ENCODE data around the gene FOCAD.

DNA sequence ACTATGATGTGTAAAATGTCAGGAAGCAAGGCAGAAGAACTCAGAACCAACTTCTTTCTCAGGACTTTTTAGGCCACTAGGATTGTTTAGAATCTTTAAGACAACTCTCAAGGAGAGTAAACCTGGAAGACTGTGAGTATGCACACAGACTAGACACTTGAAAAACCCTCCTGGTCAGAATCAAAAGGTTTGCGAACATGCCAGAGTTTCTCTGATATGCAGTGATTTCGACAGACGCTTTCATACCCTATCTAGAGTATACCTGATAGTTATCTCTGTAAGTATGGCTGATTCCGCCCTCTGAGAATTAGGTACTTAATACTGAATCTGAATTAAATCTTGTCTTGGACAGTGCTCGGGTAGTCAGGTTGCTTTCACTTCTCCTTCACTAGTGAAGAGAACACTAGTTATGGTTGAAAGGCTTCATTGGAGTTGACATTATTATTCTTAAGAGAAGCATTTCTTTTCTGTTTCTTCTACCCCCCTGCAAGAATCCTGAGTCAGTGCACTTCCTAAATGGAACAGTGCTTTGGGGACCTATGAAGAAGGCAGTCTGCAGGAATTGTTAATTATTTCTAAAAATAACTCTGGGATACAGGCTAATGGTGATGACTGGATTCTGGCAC, 189.3 kb downstream of the FOCAD start:
- TF ChIP-seq ESRRG (CRISPR knock-in tag; IDR thresholded peaks at IDR 0.05) (no peak), OSR1 (CRISPR knock-in tag; IDR thresholded peaks at IDR 0.05) (no peak), PATZ1 (CRISPR knock-in tag; IDR thresholded peaks at IDR 0.05; ENCODE audit: borderline replicate concordance) (no peak), RARB (CRISPR knock-in tag; IDR thresholded peaks at IDR 0.05) (no peak), ZC3H10 (CRISPR knock-in tag; IDR thresholded peaks at IDR 0.05) (no peak), ZFP30 (CRISPR knock-in tag; IDR thresholded peaks at IDR 0.05) (no peak), CREB5 (CRISPR knock-in tag; IDR thresholded peaks at IDR 0.05; ENCODE audit: low read depth) (no peak)
- TF ChIP-seq, protein P1, sequence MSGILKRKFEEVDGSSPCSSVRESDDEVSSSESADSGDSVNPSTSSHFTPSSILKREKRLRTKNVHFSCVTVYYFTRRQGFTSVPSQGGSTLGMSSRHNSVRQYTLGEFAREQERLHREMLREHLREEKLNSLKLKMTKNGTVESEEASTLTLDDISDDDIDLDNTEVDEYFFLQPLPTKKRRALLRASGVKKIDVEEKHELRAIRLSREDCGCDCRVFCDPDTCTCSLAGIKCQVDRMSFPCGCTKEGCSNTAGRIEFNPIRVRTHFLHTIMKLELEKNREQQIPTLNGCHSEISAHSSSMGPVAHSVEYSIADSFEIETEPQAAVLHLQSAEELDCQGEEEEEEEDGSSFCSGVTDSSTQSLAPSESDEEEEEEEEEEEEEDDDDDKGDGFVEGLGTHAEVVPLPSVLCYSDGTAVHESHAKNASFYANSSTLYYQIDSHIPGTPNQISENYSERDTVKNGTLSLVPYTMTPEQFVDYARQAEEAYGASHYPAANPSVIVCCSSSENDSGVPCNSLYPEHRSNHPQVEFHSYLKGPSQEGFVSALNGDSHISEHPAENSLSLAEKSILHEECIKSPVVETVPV (CRISPR knock-in tag; IDR thresholded peaks at IDR 0.05), result no peak

Measured in SK-N-SH treated with all-trans-retinoic acid at 6 μM for 48 hours (cell line).